Chondrocyte (in vitro differentiated cells): ENCODE results near the gene C9orf72. TPM values are rescaled to one million over a fixed set of nuclear protein-coding genes. Genes with fewer than 3 reads are reported as not detected.

Source experiments
- DNase-seq: peaks from one replicate; pipeline ENCODE4 v3.0.0; 2021; ENCODE audit warnings: mixed read lengths, low spot score
- H3K27ac Mint-ChIP-seq: one replicate; pipeline ENCODE4 v1.8.0; 2021; ENCODE audit warnings: mild to moderate bottlenecking, moderate library complexity, mixed read lengths; ENCODE audit not compliant: unreplicated experiment
- H3K27me3 Mint-ChIP-seq: 2 replicates; pipeline ENCODE4 v1.8.0; 2021; ENCODE audit warnings: low read depth, mixed read lengths
- H3K36me3 Mint-ChIP-seq: 2 replicates; pipeline ENCODE4 v1.8.0; 2021; ENCODE audit warnings: low read depth, mixed read lengths
- H3K4me1 Mint-ChIP-seq: 2 replicates; pipeline ENCODE4 v1.8.0; 2021; ENCODE audit warnings: low read depth, mild to moderate bottlenecking, mixed read lengths
- H3K4me3 Mint-ChIP-seq: one replicate; pipeline ENCODE4 v1.8.0; 2021; ENCODE audit warnings: mild to moderate bottlenecking, moderate library complexity, mixed read lengths; ENCODE audit not compliant: unreplicated experiment
- H3K9me3 Mint-ChIP-seq: 2 replicates; pipeline ENCODE4 v1.8.0; 2021; ENCODE audit warnings: low read depth, mixed read lengths
- CTCF ChIP-seq: fragments of 200-600 bp; sonication (generic); IDR thresholded peaks from 2 replicates; pipeline ENCODE4 v1.5.0; 2021; ENCODE audit warnings: antibody characterized with exemption, mild to moderate bottlenecking, moderate library complexity
- total RNA-seq: library from RNA; stranded (reverse); gene quantifications from 3 replicates; pipeline ENCODE4 v1.2.1, GENCODE V29; 2021

The C9orf72 gene
- total RNA-seq, 1 donor from 2014 or later: 9.4 TPM

- no peak for DNase-seq
- Mint-ChIP-seq H3K4me3 (no peak overlapping the region), H3K36me3 (peaks cover 4% of the 10 kb centered on the region), H3K9me3 (no peaks in the 10 kb centered on the region), H3K27me3 (no peaks in the 10 kb centered on the region), H3K27ac (no peak overlapping the region), H3K4me1 (peaks cover 41% of the 10 kb centered on the region)
- TF ChIP-seq CTCF: no peak
These were observed 32.8 kb downstream of the C9orf72 start for GRCh38 chr9:27540502-27540901.

- no peaks in the 10 kb centered on the region for H3K9me3 Mint-ChIP-seq
- DNase-seq: no peak
- H3K27ac Mint-ChIP-seq: peak overlapping the region; percentile 80
- peaks cover 4% of the 10 kb centered on the region for H3K36me3 Mint-ChIP-seq
- H3K4me3 Mint-ChIP-seq: no peak overlapping the region
- peaks cover 41% of the 10 kb centered on the region for H3K4me1 Mint-ChIP-seq
- no peaks in the 10 kb centered on the region for H3K27me3 Mint-ChIP-seq
- TF ChIP-seq CTCF: no peak
These were observed 33.5 kb downstream of the C9orf72 start for GRCh38 chr9:27539479-27540441.

GRCh38 chr9:27538647-27539046, 34.6 kb downstream of the C9orf72 start:
- Mint-ChIP-seq H3K27me3 (peaks cover 2% of the 10 kb centered on the region), H3K27ac (peak overlapping the region; percentile 50), H3K9me3 (no peaks in the 10 kb centered on the region), H3K4me1 (peaks cover 41% of the 10 kb centered on the region), H3K4me3 (no peak overlapping the region), H3K36me3 (peaks cover 2% of the 10 kb centered on the region)
- DNase-seq: no peak
- no peak for TF ChIP-seq CTCF

- peaks cover 41% of the 10 kb centered on the region for H3K4me1 Mint-ChIP-seq
- H3K4me3 Mint-ChIP-seq: no peak overlapping the region
- no peak for DNase-seq
- no peak overlapping the region for H3K27ac Mint-ChIP-seq
- TF ChIP-seq CTCF: no peak
- peaks cover 4% of the 10 kb centered on the region for H3K27me3 Mint-ChIP-seq
- peaks cover 2% of the 10 kb centered on the region for H3K36me3 Mint-ChIP-seq
- H3K9me3 Mint-ChIP-seq: no peaks in the 10 kb centered on the region
These were observed 35.5 kb downstream of the C9orf72 start for GRCh38 chr9:27537756-27538155.

GRCh38 chr9:27537027-27537435, 36.2 kb downstream of the C9orf72 start:
- Mint-ChIP-seq H3K27me3 (peaks cover 4% of the 10 kb centered on the region), H3K27ac (no peak overlapping the region), H3K9me3 (no peaks in the 10 kb centered on the region), H3K4me3 (no peak overlapping the region), H3K4me1 (peaks cover 34% of the 10 kb centered on the region), H3K36me3 (peaks cover 2% of the 10 kb centered on the region)
- no peak for DNase-seq
- no peak for TF ChIP-seq CTCF
